ENCODE measurements around the gene ARHGEF1. TPM values are rescaled to one million over a fixed set of nuclear protein-coding genes. Genes with fewer than 3 reads are reported as not detected.

ARHGEF1 gene
- total RNA-seq, 1 donor from 2014 or later = 30.1 TPM

GRCh38 chr19:41877916-41878905 lies 4.8 kb upstream of the ARHGEF1 start:
- ATAC-seq (ENCODE audit: poor library complexity) (no peak), DNase-seq (no peak)
- intact Hi-C loops (cut with DNase I) = no loop called here

DNA sequence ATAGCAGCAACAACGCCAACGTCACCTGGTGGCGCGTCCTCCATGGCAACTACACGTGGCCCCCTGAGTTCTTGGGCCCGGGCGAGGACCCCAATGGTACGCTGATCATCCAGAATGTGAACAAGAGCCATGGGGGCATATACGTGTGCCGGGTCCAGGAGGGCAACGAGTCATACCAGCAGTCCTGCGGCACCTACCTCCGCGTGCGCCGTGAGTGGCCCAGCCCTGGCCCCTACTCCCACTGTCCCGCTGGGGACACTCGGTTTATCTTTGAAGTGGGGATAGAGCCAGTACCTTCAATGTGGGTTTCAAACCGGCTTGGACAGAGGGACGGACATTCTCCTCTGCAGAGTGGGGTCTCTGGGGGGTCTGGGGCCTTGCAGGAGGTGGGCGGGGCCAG lies 3.9 kb upstream of the ARHGEF1 start:
- intact Hi-C loops (cut with DNase I) = no loop called here

GRCh38 chr19:41879670-41880328 lies 3.2 kb upstream of the ARHGEF1 start:
- DNase-seq (no peak), ATAC-seq (ENCODE audit: poor library complexity) (no peak)
- intact Hi-C loops (cut with DNase I) = no loop called here

More for the DNA sequence above, 3.9 kb upstream of the ARHGEF1 start:
- DNase-seq = no peak
- ATAC-seq (ENCODE audit: poor library complexity) = no peak

GRCh38 chr19:41880329-41880708 lies 2.7 kb upstream of the ARHGEF1 start:
- ATAC-seq (ENCODE audit: poor library complexity) (no peak), DNase-seq (no peak)
- intact Hi-C loops (cut with DNase I) = no loop called here

DNA sequence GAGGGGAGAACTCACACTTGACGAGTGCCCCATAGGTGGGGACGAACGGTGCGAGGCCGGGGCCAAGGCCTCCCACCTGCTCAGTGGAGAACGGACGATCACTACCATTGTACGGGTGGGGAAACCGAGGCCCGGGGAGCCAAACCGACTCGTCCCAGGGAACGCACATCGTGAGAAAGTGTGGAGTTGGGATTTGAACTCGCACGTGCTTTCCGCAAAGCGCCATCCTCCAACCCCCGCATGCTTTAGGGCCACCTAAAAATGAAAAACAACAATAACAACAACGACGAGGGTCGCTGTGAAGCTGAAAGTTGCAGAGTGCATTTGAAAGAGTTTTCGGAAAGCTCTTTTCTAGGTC lies 458 bp downstream of the ARHGEF1 start:
- peak; percentile 2 for ATAC-seq (ENCODE audit: poor library complexity)
- DNase-seq = no peak
- intact Hi-C loops (cut with DNase I) = no loop called here

- intact Hi-C loops (cut with DNase I) = no loop called here
- peak; percentile 97 for DNase-seq
- peak; percentile 96 for ATAC-seq (ENCODE audit: poor library complexity)
Measured at GRCh38 chr19:41883821-41884733, 1.1 kb downstream of the ARHGEF1 start.

DNA sequence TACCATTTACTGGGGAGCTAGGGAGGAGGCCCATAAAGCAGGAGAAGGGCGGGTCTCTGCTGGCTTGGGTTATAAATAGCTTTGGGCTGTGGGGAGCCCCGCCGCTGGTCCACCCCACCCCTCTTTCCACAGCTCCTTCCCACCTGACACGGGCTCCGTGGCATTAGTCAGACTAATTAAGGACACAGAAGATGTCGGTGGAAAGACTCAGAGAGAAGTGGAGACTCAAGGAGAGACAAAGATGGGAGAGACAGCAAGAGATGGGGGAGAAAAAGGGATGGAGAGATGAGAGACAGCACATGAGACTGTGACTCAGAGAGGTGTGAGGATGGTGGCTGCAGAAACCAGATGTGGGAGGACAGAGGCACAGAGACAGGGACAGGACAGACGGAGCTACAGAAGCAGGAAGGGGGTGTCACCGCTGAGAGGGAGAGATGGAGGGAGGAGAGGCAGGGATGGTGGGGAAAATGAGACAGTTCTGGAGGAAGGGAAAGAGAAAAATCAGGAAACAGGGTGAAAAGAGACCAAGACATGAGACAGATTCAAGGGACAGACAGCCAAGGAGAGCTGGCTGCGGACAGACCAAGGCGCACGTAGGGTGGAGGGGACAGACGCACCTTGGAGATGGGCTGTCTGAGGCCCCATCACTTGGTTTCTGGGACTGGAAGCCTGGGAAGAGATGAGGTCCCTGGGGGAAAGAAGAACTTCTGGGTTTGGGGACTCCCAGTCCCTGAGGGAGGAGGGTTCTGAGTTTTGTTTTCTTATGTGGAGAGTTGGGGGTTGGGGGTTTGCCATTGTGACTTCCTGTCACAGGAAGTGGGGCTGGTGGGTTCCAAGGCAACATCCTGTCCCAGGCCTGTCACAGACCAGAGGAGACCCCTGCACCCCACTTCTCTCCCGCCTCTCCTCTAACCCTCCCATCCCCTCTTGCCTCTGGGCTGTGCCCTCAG lies 4.1 kb downstream of the ARHGEF1 start:
- no peak for ATAC-seq (ENCODE audit: poor library complexity)
- no peak for DNase-seq

GRCh38 chr19:41887711-41888382 lies 4.9 kb downstream of the ARHGEF1 start:
- intact Hi-C loops (cut with DNase I) = no loop called here

More for the DNA sequence above, 4.1 kb downstream of the ARHGEF1 start:
- intact Hi-C loops (cut with DNase I) = no loop called here

GRCh38 chr19:41888926-41889325 lies 5.9 kb downstream of the ARHGEF1 start:
- ATAC-seq (ENCODE audit: poor library complexity) (no peak), DNase-seq (no peak)
- intact Hi-C loops (cut with DNase I) = no loop called here

More at GRCh38 chr19:41887711-41888382, 4.9 kb downstream of the ARHGEF1 start:
- DNase-seq (no peak), ATAC-seq (ENCODE audit: poor library complexity) (no peak)

DNA sequence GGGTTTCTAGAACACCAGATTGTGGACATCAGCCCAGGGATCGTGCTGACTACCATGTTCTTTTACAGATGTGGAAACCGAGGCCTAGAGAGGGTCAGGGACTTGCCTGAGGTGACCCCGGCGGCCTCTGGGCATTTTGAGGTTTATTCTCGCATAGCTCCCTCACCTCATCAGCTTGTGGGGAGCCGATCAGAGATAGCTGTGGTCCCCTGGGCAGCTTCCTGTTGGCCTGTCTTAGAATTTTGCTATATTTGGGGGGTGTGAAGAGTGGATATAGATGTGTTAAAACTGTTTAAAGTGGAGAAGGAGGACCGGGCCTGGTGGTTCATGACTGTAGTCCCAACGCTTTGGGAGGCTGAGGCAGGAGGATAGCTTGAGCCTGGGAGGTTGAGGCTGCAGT lies 6.9 kb downstream of the ARHGEF1 start:
- no peak for ATAC-seq (ENCODE audit: poor library complexity)
- no peak for DNase-seq
- intact Hi-C loops (cut with DNase I) = no loop called here

DNA sequence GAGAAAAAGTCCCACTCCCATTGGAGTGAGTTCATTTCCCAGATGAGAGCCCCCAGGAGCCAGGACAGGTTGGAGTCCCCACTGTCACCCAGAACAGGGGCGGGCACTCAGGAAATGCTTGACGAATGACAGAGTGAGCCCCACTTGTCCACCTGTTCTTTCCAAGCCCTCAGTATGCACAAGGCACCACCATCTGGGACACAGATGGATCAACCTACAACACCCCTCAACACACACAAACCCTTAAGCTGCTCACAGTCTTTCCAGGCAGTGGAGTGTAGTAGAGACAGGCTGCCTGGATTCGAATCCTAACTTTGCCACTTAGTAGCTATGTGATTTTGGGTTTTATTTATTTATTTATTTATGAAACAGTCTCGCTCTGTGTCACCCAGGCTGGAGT lies 8.0 kb downstream of the ARHGEF1 start:
- DNase-seq = no peak
- intact Hi-C loops (cut with DNase I) = no loop called here
- no peak for ATAC-seq (ENCODE audit: poor library complexity)

GRCh38 chr19:41892173-41892902 lies 9.4 kb downstream of the ARHGEF1 start:
- intact Hi-C loops (cut with DNase I) = no loop called here

DNA sequence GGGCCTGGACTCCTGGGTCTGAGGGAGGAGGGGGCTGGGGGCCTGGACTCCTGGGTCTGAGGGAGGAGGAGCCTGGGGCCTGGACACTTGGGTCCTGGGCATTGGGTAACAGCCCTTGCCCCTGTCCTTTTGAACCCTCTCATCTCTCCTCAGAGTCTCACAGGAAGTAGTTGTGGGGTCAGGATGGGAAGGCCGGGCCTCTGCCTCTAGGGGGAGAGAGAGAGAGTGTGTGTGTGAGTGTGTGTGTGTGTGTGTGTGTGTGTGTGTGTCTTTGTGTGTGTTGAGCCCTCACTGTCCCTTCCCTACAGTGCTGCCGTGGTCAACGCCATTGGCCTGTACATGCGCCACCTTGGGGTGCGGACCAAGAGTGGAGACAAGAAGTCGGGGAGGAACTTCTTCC lies 10.9 kb downstream of the ARHGEF1 start:
- DNase-seq = no peak

More at GRCh38 chr19:41892173-41892902, 9.4 kb downstream of the ARHGEF1 start:
- no peak for DNase-seq
- no peak for ATAC-seq (ENCODE audit: poor library complexity)

DNA sequence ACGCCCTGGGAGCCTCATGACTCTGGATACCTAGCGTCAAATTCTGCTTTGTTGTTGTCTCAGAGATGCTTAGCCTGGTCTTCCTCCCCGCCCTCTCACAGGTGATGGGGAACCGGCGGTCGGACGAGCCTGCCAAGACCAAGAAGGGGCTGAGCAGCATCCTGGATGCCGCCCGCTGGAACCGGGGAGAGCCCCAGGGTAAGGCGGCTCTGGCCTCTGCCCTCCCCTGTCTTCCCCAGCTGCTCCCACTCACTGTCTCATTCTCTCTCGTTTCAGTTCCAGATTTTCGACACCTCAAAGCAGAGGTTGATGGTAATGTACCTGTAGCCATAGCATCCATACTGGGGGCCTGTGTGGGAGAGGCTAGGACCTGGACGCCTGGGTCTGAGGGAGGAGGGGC lies 11.4 kb downstream of the ARHGEF1 start:
- intact Hi-C loops (cut with DNase I) = no loop called here
- ATAC-seq (ENCODE audit: poor library complexity) = no peak
- DNase-seq = no peak

More for the DNA sequence above, 10.9 kb downstream of the ARHGEF1 start:
- intact Hi-C loops (cut with DNase I) = no loop called here
- ATAC-seq (ENCODE audit: poor library complexity) = no peak

DNA sequence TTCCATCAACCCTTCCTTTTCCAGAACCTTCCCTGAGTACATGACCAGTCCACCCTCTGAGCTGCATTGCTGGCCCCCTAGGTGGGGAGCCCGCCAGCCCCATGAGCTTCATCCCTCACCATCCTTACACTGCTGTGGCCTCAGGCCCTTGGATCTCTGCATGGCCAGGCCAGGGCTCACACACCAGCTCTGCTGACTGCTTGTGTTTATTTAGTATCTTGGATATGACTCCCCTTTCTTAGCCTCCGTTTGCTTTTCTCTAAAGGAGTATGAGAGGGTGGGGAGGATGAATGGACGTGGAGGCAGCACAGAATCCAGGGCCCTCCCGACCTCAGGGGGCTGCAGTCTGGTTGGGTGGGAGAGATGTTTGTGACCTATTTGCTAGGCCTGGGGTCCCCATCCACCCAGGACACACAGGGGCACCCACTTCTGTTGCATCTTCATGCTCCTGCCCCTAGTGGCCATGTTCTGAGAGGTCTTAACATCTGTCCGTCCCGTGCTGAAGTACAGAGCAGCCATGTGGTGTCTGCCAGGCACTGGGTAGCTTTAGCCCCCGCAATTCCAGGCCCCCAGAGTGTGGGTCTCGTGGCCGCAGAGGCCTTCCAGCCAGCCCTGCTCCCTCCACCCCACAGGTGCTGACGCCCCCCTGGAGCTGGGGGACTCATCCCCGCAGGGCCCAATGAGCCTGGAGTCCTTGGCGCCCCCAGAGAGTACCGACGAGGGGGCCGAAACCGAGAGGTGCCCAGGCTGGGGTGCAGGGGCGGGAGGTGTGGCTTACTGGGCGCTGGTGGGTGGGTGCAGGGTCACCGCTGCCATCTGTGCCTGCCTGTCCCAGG lies 13.0 kb downstream of the ARHGEF1 start:
- no peak for DNase-seq
- intact Hi-C loops (cut with DNase I) = no loop called here
- no peak for ATAC-seq (ENCODE audit: poor library complexity)

DNA sequence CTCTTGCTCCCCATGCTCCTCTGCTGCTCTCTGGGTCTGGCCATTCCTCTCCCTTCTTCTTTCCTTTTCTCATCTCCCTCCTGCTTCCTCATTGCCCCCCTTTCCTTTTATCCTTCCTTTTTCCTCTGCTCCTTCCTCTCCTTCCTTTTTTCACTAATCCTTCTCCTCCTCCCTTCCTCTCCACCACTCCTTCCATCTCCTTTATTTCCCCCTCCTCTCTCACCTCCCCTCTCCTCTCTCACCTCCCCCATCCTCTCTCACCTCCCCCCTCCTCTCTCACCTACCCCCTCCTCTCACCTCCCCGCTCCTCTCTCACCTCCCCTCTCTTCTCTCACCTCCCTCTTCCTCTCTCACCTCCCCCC lies 13.6 kb downstream of the ARHGEF1 start:
- no peak for DNase-seq

More for the DNA sequence above, 13.6 kb downstream of the ARHGEF1 start:
- ATAC-seq (ENCODE audit: poor library complexity) = no peak
- intact Hi-C loops (cut with DNase I) = no loop called here

Data from Right ventricle myocardium superior (tissue), 1 donor.